NB4 (cell line): ENCODE results near the gene LIPM.

ENCODE experiments used
- DNase-seq: peaks from one replicate; pipeline ENCODE4 v3.0.0; 2010; ENCODE audit warnings: low read depth
- H3K4me3 ChIP-seq: one replicate; pipeline ENCODE4 v1.5.1; 2011; ENCODE audit warnings: mild to moderate bottlenecking, low read depth, low read length, moderate library complexity
- CTCF ChIP-seq: IDR thresholded peaks from one replicate; pipeline ENCODE4 v1.5.1; 2012; ENCODE audit warnings: low read depth, low read length
- MAX ChIP-seq: IDR thresholded peaks from 2 replicates; pipeline ENCODE4 v1.6.1; 2011; ENCODE audit warnings: low read depth, low read length
- MYC ChIP-seq: IDR thresholded peaks from 2 replicates; pipeline ENCODE4 v1.6.1; 2011; ENCODE audit warnings: low read depth, low read length
- POLR2A ChIP-seq: IDR thresholded peaks from 2 replicates; pipeline ENCODE4 v1.6.1; 2011; ENCODE audit warnings: mild to moderate bottlenecking; ENCODE audit not compliant: insufficient read length; ENCODE audit errors: extremely low read depth

LIPM gene

GRCh38 chr10:88870089-88870488 is 67.6 kb downstream of the LIPM start:
- H3K4me3 ChIP-seq = no peak overlapping the region
- no peak for DNase-seq
- TF ChIP-seq POLR2A (no peak), MAX (no peak), MYC (no peak), CTCF (no peak)
